Gastrocnemius medialis (tissue), 4 donors: ENCODE measurements around the gene UBR3. TPM values are rescaled to one million over a fixed set of nuclear protein-coding genes. Genes with fewer than 3 reads are reported as not detected.

Experiments used
- ATAC-seq, 2 donors: fragments of 150-250 bp; one replicate each; pipeline ENCODE4 v1.9.1; 2016
- DNase-seq, 2 donors: peaks; one replicate each; pipeline ENCODE4 v3.0.0-alpha.2; 2019
- H3K27ac ChIP-seq, 4 donors: fragments of 200-600 bp; sonication (generic); 1 replicate in 1 of 4; 2 replicates in 3 of 4; pipeline ENCODE4 v1.5.1; 2016 to 2018; ENCODE audit warnings: mild to moderate bottlenecking in 2 of 4, moderate library complexity in 1 of 4
- H3K27me3 ChIP-seq, 3 donors: fragments of 200-600 bp; sonication (generic) in 2 of 3; 1 replicate in 1 of 3; 2 replicates in 2 of 3; pipeline versions ENCODE4 v1.5.1 to v1.6.0; 2016 to 2019; ENCODE audit warnings: mild to moderate bottlenecking in 1 of 3, moderate library complexity in 1 of 3
- H3K36me3 ChIP-seq, 2 donors: fragments of 200-600 bp; sonication (generic) in 1 of 2; one replicate each; pipeline ENCODE4 v1.5.1; 2017 to 2018
- H3K4me1 ChIP-seq, 2 donors: fragments of 200-600 bp; sonication (generic) in 1 of 2; one replicate each; pipeline ENCODE4 v1.5.1; 2016 to 2017; ENCODE audit warnings: mild to moderate bottlenecking in 2 of 2
- H3K4me3 ChIP-seq, 4 donors: fragments of 200-600 bp; sonication (generic) in 3 of 4; 1 replicate in 1 of 4; 2 replicates in 3 of 4; pipeline ENCODE4 v1.5.1; 2016 to 2019; ENCODE audit warnings: mild to moderate bottlenecking in 2 of 4
- H3K9me3 ChIP-seq, 3 donors: fragments of 200-600 bp; sonication (generic) in 2 of 3; 1 replicate in 1 of 3; 2 replicates in 2 of 3; pipeline ENCODE4 v1.5.1; 2016 to 2019
- CTCF ChIP-seq, 5 experiments: fragments of 450-650 bp in 3 of 5; fragments of 200-600 bp in 2 of 5; sonication (generic) in 2 of 5; IDR thresholded peaks in 4 of 5; conservative IDR thresholded peaks in 1 of 5; 1 replicate in 4 of 5; 2 replicates in 1 of 5; pipeline ENCODE4 v1.5.1; 2016 to 2019; ENCODE audit warnings: antibody characterized with exemption in 5 of 5, mild to moderate bottlenecking in 3 of 5, moderate library complexity in 3 of 5
- POLR2A ChIP-seq, 2 donors: fragments of 450-650 bp; IDR thresholded peaks; one replicate each; pipeline ENCODE4 v1.6.1; 2017; ENCODE audit warnings: antibody characterized with exemption in 2 of 2, mild to moderate bottlenecking in 2 of 2, moderate library complexity in 2 of 2
- in situ Hi-C, 4 donors: fragments of 200-750 bp; cut with MboI; loops; one replicate each; pipeline versions ENCODE4 v1.15.0 to v1.8.0; 2017; ENCODE audit warnings: low sequenced_read_pairs in 4 of 4
- intact Hi-C: fragments of 100-400 bp; cut with DNase I; formaldehyde crosslinking; loops from one replicate; pipeline ENCODE4 v1.15.1; 2023; ENCODE audit warnings: low total_unique reads
- total RNA-seq, 4 donors: library from RNA; depleted of rRNA; stranded (reverse); fragments of >200 nt; gene quantifications; one replicate each; pipeline versions ENCODE4 v1.1.0 to v1.2.3, GENCODE V29; 2016

The UBR3 gene
- total RNA-seq, 4 donors from 2014 or later: 178 to 247 (median 187) TPM

GRCh38 chr2:170101789-170102188, 274.5 kb downstream of the UBR3 start:
- in situ Hi-C loops (no loop called here), intact Hi-C loops (no loop called here)
- Histone ChIP-seq H3K27ac (no peak overlapping the region), H3K4me3 (no peak overlapping the region), H3K9me3 (no peaks in the 10 kb centered on the region), H3K4me1 (no peaks in the 10 kb centered on the region), H3K36me3 (no peaks in the 10 kb centered on the region), H3K27me3 (no peaks in the 10 kb centered on the region)
- no peak for DNase-seq
- no peak for ATAC-seq
- no peak for TF ChIP-seq POLR2A (IDR thresholded peaks at IDR 0.05)
- no peak for TF ChIP-seq CTCF (IDR thresholded peaks at IDR 0.05 in 4 of 5, conservative IDR thresholded peaks at IDR 0.05 in 1 of 5)

- Histone ChIP-seq H3K4me1 (no peaks in the 10 kb centered on the region), H3K9me3 (no peaks in the 10 kb centered on the region), H3K27me3 (no peaks in the 10 kb centered on the region), H3K27ac (no peak overlapping the region), H3K36me3 (no peaks in the 10 kb centered on the region), H3K4me3 (no peak overlapping the region)
- ATAC-seq (no peak), DNase-seq (no peak)
- TF ChIP-seq POLR2A (IDR thresholded peaks at IDR 0.05) (no peak), CTCF (IDR thresholded peaks at IDR 0.05 in 4 of 5, conservative IDR thresholded peaks at IDR 0.05 in 1 of 5) (no peak)
- in situ Hi-C loops: no loop called here
- intact Hi-C loops: no loop called here
Measured at GRCh38 chr2:170106102-170106840, 279.0 kb downstream of the UBR3 start.

GRCh38 chr2:170113168-170113894, 286.1 kb downstream of the UBR3 start:
- ATAC-seq: no peak
- in situ Hi-C loops (no loop called here), intact Hi-C loops (no loop called here)
- H3K27ac ChIP-seq: no peak overlapping the region
- no peaks in the 10 kb centered on the region for H3K9me3 ChIP-seq
- no peaks in the 10 kb centered on the region for H3K36me3 ChIP-seq
- no peaks in the 10 kb centered on the region for H3K27me3 ChIP-seq
- H3K4me3 ChIP-seq: no peak overlapping the region
- TF ChIP-seq POLR2A (IDR thresholded peaks at IDR 0.05) (no peak), CTCF (IDR thresholded peaks at IDR 0.05 in 4 of 5, conservative IDR thresholded peaks at IDR 0.05 in 1 of 5) (no peak)
- DNase-seq: no peak
- no peaks in the 10 kb centered on the region for H3K4me1 ChIP-seq

- no peak overlapping the region for H3K27ac ChIP-seq
- ATAC-seq (no peak), DNase-seq (no peak)
- no peak for TF ChIP-seq POLR2A (IDR thresholded peaks at IDR 0.05)
- TF ChIP-seq CTCF (IDR thresholded peaks at IDR 0.05 in 4 of 5, conservative IDR thresholded peaks at IDR 0.05 in 1 of 5): no peak
- no peaks in the 10 kb centered on the region for H3K9me3 ChIP-seq
- intact Hi-C loops (no loop called here), in situ Hi-C loops (no loop called here)
- H3K4me3 ChIP-seq: no peak overlapping the region
- H3K27me3 ChIP-seq: no peaks in the 10 kb centered on the region
- no peaks in the 10 kb centered on the region for H3K4me1 ChIP-seq
- H3K36me3 ChIP-seq: no peaks in the 10 kb centered on the region
Measured at GRCh38 chr2:170115501-170116229, 288.4 kb downstream of the UBR3 start.
